HEK293 (cell line): ENCODE data around the gene TXLNA.

Experiments
- KLF16 ChIP-seq: fragments of 450-650 bp; formaldehyde crosslinking; IDR thresholded peaks from 2 replicates; pipeline ENCODE4 v1.5.1; 2017; ENCODE audit warnings: missing biosample characterization, missing genetic modification characterization
- REST ChIP-seq: fragments of 450-650 bp; formaldehyde crosslinking; IDR thresholded peaks from 2 replicates; pipeline ENCODE4 v1.5.1; 2016; ENCODE audit warnings: missing biosample characterization, missing genetic modification characterization
- SCRT2 ChIP-seq: fragments of 450-650 bp; formaldehyde crosslinking; IDR thresholded peaks from 2 replicates; pipeline ENCODE4 v1.5.1; 2016; ENCODE audit warnings: missing biosample characterization, missing genetic modification characterization
- TCF7L2 ChIP-seq: IDR thresholded peaks from 2 replicates; pipeline ENCODE4 v1.6.1; 2011; ENCODE audit warnings: low read depth, mild to moderate bottlenecking, inconsistent platforms, low read length, moderate library complexity, borderline replicate concordance
- ZNF148 ChIP-seq: fragments of 450-650 bp; formaldehyde crosslinking; IDR thresholded peaks from 2 replicates; pipeline ENCODE4 v1.5.0; 2017; ENCODE audit warnings: missing biosample characterization, missing genetic modification characterization, borderline replicate concordance
- ZNF561 ChIP-seq: fragments of 450-650 bp; IDR thresholded peaks from 2 replicates; pipeline ENCODE4 v1.5.1; 2018; ENCODE audit warnings: missing biosample characterization, missing genetic modification characterization, borderline replicate concordance
- ZNF626 ChIP-seq: fragments of 450-650 bp; sonication (Bioruptor Pico); formaldehyde crosslinking; IDR thresholded peaks from 2 replicates; pipeline ENCODE4 v1.5.1; 2018; ENCODE audit warnings: missing biosample characterization, missing genetic modification characterization, inconsistent platforms
- TF ChIP-seq, protein P1 (sequence below): fragments of 450-650 bp; IDR thresholded peaks from 2 replicates; pipeline ENCODE4 v1.5.1; 2018; ENCODE audit warnings: missing biosample characterization, missing genetic modification characterization
- TF ChIP-seq, protein P2 (sequence below): fragments of 450-650 bp; formaldehyde crosslinking; IDR thresholded peaks from 2 replicates; pipeline ENCODE4 v1.5.1; 2016; ENCODE audit warnings: missing biosample characterization, missing genetic modification characterization

GRCh38 chr1:32194984-32195383 is 15.5 kb downstream of the TXLNA start:
- TF ChIP-seq REST (tag by site-specific recombination) (no peak), TCF7L2 (no peak), SCRT2 (tag by site-specific recombination) (no peak), KLF16 (tag by site-specific recombination) (no peak), ZNF561 (tag by site-specific recombination) (no peak), ZNF148 (no peak), ZNF626 (tag by site-specific recombination) (no peak)
- TF ChIP-seq, protein P1, sequence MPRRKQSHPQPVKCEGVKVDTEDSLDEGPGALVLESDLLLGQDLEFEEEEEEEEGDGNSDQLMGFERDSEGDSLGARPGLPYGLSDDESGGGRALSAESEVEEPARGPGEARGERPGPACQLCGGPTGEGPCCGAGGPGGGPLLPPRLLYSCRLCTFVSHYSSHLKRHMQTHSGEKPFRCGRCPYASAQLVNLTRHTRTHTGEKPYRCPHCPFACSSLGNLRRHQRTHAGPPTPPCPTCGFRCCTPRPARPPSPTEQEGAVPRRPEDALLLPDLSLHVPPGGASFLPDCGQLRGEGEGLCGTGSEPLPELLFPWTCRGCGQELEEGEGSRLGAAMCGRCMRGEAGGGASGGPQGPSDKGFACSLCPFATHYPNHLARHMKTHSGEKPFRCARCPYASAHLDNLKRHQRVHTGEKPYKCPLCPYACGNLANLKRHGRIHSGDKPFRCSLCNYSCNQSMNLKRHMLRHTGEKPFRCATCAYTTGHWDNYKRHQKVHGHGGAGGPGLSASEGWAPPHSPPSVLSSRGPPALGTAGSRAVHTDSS (tag by site-specific recombination): no peak
- TF ChIP-seq, protein P2, sequence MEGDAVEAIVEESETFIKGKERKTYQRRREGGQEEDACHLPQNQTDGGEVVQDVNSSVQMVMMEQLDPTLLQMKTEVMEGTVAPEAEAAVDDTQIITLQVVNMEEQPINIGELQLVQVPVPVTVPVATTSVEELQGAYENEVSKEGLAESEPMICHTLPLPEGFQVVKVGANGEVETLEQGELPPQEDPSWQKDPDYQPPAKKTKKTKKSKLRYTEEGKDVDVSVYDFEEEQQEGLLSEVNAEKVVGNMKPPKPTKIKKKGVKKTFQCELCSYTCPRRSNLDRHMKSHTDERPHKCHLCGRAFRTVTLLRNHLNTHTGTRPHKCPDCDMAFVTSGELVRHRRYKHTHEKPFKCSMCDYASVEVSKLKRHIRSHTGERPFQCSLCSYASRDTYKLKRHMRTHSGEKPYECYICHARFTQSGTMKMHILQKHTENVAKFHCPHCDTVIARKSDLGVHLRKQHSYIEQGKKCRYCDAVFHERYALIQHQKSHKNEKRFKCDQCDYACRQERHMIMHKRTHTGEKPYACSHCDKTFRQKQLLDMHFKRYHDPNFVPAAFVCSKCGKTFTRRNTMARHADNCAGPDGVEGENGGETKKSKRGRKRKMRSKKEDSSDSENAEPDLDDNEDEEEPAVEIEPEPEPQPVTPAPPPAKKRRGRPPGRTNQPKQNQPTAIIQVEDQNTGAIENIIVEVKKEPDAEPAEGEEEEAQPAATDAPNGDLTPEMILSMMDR (tag by site-specific recombination): no peak
